ENCODE data around the gene SPPL2B. TPM values are rescaled to one million over a fixed set of nuclear protein-coding genes. Genes with fewer than 3 reads are reported as not detected.
"Not testable (repeated sequence)": the region's sequence is repeated elsewhere in the genome, so short reads cannot be mapped to it uniquely, and the experiment has no call there.

The SPPL2B gene, protein sequence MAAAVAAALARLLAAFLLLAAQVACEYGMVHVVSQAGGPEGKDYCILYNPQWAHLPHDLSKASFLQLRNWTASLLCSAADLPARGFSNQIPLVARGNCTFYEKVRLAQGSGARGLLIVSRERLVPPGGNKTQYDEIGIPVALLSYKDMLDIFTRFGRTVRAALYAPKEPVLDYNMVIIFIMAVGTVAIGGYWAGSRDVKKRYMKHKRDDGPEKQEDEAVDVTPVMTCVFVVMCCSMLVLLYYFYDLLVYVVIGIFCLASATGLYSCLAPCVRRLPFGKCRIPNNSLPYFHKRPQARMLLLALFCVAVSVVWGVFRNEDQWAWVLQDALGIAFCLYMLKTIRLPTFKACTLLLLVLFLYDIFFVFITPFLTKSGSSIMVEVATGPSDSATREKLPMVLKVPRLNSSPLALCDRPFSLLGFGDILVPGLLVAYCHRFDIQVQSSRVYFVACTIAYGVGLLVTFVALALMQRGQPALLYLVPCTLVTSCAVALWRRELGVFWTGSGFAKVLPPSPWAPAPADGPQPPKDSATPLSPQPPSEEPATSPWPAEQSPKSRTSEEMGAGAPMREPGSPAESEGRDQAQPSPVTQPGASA
- 25.3 and 26.1 TPM in 2 replicates for total RNA-seq (2014; rRNA removed)
- 21.5 TPM for polyA plus RNA-seq (2012)

DNA sequence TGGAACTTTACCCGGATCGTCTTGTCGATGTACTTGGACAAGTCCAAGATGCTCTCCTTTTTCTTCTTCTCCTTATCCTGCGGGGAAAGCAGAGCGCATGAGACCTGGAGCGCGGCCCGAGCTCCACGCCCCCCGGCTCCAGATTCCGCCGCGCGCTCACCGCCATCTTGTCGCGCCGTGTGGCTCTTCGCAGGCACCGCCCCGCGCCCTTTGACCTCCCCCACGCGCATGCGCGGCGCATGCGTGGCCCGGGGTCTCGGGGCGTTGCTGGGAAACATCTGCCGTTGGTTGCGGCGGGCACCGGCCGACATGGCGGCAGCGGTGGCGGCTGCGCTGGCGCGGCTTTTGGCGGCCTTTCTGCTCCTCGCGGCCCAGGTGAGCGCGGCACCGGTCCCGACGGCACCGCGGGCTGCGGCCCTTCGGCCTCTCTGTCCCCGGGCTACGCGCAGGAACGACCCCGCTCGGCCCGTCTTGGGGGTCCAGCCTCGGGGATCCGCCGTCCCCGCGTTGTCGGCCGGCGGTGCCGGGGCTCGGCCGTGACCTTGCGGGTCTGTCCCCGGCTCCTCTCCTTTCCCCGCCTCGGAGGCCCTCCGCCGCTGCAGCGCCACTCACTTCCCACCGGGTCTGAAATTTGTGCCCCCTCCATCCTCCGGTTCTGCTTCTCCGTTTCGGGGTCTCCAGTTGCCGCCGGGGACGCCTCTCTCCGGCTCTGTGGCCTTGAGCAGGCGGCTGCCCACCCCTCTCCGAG lies at the start of gene SPPL2B, which contains the start of gene LSM7:
SPPL2B (plus strand) TSS at position 284 of the 748 bp plus-strand sequence; CDS start at position 310, 26 bp downstream.
LSM7 (minus strand) TSS at position 186 of the 748 bp plus-strand sequence; CDS start at position 166, 20 bp downstream.
- peak; percentile 85 for DNase-seq (ENCODE audit: low read depth)

- DNase-seq (ENCODE audit: low read depth) = no peak
Measured at GRCh38 chr19:2280633-2281264, 47.7 kb upstream of the SPPL2B start.

DNA sequence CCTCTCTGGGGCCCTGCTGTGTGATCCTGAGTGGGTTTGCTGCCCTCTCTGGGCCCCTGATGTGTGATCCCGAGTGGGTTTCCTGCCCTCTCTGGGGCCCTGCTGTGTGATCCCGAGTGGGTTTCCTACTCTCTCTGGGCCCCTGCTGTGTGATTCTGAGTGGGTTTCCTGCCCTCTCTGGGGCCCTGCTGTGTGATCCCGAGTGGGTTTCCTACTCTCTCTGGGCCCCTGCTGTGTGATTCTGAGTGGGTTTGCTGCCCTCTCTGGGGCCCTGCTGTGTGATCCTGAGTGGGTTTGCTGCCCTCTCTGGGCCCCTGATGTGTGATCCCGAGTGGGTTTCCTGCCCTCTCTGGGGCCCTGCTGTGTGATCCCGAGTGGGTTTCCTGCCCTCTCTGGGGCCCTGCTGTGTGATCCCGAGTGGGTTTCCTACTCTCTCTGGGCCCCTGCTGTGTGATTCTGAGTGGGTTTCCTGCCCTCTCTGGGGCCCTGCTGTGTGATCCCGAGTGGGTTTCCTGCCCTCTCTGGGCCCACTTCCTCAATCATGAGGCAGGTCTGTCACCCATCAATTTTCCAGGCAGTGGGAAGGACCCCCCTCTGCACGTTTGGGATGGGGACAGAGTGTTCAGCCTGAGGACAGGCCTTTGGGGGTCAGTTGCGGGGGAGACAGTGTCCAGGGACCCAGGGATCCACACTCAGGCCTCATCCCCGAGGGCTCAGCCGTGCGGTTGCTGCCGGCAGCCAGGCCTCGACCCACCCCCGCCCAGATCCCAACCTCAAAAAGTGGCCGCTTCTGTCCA lies 47.0 kb upstream of the SPPL2B start:
- DNase-seq (ENCODE audit: low read depth) = not testable (repeated sequence)

DNA sequence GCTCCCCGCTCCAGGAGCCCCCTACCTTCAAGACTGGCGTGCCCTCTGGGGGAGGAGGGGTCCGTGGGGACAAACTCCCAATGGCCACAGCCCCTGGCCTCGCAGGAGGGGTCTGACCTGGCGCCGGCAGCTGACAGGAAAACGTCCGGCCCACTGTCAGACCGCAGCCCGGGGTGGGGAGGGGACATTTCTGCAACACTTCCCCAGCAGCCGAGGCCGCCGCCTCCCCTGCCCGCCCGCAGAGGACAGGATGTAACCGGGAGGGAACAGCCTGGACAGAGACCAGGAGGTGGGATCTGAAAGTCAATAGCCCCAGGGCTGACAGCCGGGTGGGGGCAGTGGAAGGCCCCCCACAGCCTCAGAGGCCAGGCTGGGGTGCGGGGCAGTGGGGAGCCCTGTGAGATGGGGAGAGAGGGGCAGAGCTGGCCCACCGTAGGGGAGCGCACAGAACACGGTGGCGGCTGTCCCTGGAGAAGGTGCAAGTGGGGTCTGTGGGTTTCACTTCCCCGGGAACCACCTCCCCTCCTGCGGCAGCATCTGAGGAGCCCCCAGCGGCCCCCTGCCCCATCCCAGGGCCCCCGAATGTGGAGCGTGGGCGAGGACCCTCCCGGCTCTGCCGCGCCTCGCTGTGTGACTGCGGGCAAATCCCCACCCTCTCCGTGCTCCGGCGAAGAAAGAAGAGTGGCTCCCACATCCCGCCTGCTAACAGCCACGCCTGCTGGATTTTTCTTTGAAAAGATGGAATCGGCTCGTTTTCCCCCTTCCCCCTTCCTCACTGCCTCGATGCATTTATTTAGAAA lies 46.2 kb upstream of the SPPL2B start, which contains the start of gene PEAK3:
PEAK3 (minus strand) TSS at position 114 of the 800 bp plus-strand sequence. CDS start 1,244 bp downstream, outside the sequence.
- peak; percentile 40 for DNase-seq (ENCODE audit: low read depth)

DNA sequence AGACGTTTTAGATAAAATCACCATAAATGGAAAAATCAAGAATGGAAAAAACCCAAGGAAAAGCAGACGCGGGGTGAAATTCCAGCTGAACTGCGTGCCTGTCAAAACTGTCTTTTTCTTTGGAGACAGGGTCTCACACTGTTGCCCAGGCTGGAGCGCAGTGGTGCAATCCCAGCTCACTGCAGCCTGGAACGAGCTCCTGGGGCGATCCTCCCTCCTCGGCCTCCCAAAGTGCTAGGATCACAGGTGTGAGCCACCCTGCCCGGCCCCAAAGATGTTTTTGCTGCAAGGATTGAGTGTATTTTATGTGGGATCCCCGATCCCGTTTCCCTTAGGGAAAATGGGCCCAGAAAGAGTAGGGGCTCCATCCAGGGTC lies 45.6 kb upstream of the SPPL2B start:
- no peak for DNase-seq (ENCODE audit: low read depth)

GRCh38 chr19:2283835-2284507 lies 44.5 kb upstream of the SPPL2B start:
- DNase-seq (ENCODE audit: low read depth) = no peak

GRCh38 chr19:2286402-2287140 lies 41.9 kb upstream of the SPPL2B start:
- no peak for DNase-seq (ENCODE audit: low read depth)

DNA sequence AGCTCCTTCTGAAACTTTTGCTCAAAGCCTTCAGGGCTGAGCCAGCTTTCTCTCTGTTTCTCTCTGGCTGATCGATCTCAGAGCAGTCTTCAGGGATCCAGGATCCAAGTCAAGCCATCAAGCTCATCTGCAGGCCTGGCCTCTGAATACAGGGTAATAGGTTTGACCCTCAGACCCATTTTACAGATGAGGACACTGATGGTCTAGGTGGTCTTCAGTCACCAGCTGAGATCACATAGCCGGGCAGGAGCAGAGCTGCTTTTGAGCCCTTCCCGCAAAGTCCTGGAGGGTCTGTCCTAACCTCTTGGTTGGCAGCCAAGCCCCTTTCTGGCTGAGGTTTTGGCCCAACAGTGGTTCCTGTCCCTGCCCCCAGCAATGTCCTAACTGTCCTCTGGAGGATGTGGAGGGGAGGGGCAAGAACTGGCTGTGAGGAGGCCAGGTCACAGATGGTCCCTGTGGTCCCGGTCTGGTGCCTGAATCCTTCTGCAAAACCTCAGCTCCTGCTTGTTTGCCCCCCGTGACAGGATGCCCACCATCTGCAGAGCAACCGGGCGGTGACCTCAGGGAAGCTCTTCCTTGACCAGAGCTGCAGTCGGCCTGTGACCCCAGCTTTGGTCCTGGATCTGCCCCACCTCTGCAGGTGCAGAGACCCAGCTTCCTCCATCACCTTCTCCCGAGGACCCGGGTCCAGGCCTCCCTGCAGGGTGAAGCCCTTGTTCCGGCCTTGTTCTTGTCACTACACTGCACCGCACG lies 40.7 kb upstream of the SPPL2B start:
- DNase-seq (ENCODE audit: low read depth) = no peak

- no peak for DNase-seq (ENCODE audit: low read depth)
Measured at GRCh38 chr19:2288338-2288817, 40.1 kb upstream of the SPPL2B start.

DNA sequence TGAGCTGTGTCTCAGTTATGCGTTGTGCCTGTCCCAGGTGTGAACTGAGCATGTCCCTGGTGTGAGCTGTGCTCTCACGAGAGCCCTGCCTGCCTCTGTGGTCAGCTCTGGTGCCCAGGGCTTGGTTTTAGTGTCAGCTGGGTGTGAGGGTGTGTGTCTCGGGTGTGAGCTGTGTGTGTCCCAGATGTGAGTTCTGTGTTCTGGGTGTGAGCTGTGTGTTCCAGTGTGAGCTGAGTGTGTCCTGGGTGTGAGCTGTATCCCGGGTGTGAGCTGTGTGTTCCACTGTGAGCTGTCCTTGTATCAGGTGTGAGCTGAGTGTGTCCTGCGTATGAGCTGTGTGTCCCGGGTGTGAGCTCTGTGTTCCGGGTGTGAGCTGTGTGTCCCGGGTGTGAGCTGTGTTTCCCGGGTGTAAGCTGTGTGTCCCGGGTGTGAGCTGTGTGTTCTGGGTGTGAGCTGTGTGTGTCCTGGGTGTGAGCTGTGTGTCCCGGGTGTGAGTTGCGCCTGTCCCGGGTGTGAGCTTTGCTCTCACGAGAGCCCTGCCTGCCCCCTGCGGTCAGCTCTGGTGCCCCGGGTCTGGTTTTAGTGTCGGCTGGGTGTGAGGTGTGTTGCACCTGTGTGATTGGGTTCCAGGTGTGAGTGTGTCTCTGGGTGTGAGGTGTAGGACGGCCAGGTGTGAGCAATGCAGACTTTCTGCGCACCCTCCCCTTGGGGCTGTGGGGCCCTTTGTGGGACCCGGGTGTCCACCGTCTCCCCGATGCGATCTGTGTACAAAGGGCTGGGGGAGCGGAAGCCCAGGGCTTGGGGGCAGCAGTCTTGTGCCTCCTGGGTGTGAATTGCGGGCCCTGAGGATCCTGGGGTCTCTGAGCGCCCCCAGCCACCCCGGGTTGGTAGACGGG lies 39.4 kb upstream of the SPPL2B start:
- DNase-seq (ENCODE audit: low read depth) = no peak

GRCh38 chr19:2289714-2290435 lies 38.6 kb upstream of the SPPL2B start:
- no peak for DNase-seq (ENCODE audit: low read depth)

DNA sequence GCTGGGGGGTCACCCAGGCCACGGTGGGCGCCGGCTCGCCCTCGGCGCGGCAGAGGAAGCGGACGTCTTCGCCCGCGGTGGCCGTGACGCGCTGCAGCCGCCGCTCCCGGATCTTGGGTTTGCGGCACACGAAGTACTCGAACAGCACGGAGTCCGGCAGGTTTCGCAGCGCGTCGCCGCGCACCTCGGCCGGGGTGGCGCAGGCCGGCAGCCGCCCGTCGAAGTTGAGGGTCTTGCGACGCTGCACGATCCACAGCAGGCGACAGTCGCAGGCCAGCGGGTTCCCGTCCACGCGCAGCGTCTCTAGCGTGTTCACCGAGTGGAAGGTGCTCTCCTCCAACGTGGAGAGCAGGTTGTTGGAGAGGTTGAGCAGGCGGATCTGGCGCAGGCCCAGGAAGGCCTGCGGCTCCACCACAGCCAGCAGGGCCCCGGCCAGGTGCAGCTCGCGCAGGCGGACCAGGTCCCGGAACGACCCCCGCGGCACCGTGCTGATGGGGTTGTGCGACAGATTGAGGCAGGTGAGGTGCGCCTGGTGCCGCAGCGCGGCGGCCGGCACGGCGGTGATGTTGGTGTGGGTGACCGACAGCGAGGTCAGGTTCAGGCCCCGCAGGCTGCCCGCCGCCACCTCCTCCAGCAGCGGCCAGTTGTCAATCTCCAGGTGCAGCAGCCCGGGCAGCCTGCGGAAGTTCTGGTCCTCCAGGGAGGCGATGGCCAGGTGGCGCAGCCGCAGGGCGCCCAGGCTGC lies 37.9 kb upstream of the SPPL2B start:
- DNase-seq (ENCODE audit: low read depth) = no peak

DNA sequence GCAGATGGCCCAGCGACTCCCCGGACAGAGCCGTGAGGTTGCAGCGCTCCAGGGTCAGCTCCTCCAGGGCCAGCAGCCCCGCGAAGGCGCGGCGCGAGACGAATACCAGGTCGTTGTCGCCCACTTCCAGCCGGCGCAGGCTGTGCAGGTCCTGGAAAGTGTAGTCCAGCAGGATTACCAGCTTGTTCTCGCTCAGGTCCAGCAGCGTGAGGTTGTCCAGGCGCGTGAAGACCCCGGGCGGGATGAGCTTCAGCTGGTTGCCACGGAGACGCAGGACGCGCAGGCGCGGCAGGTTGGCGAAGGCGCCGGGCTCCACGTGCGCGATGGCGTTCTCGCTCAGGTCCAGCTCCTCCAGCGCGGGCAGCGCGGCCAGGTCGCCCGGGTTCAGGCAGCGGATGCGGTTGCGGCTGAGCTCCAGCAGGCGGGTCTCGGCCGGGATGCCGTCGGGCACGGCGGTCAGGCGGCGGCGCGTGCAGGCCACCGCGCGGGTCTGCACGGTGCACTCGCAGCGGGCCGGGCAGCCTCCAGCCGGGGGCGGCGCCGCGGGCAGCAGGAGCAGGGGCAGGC lies 37.2 kb upstream of the SPPL2B start:
- no peak for DNase-seq (ENCODE audit: low read depth)

DNA sequence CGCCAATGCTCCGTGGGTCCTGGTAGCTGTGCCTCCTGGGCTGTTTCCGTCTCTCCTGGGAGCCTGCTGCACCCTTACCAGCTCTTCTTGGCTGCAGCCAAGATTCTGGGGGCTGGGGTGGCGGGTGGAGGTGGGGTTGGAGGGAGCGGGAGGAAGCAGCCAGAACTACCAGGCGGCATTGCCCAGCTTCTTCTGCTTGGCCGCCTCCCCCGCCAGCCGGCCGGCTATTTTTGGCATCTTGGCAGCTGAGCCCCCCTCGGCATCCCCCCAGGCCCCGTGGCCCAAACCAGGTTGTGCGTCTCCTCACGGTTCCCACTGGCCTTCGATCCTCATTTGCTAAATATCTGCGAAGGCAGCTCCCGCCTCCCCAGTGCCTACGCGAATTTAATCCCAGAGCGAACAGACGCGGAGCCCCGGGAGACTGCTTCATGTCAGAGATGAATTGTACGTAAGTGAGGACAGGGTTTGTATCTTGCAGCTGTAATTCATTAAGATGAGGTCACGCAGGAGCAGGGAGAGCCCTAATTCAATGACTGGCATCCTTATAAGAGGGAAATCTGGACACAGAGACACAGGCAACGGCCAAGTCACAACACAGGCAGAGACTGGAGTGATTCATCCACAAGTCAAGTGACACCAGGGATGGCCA lies 33.7 kb upstream of the SPPL2B start:
- DNase-seq (ENCODE audit: low read depth) = no peak

Data from LHCN-M2 (cell line).